Measurements from ENCODE around the gene IL17C.

IL17C gene

GRCh38 chr16:88629835-88630234 is 8.5 kb upstream of the IL17C start:
- DNase-seq = no peak

- no peak for DNase-seq
These were observed 7.9 kb upstream of the IL17C start for GRCh38 chr16:88630433-88630832.

- no peak for DNase-seq
These were observed 7.4 kb upstream of the IL17C start for GRCh38 chr16:88630941-88631340.

GRCh38 chr16:88631384-88631783 is 7.0 kb upstream of the IL17C start:
- DNase-seq = no peak

- no peak for DNase-seq
These were observed 6.3 kb upstream of the IL17C start for GRCh38 chr16:88631920-88632586.

GRCh38 chr16:88632587-88632930 is 5.8 kb upstream of the IL17C start:
- no peak for DNase-seq

GRCh38 chr16:88633684-88634140 is 4.7 kb upstream of the IL17C start:
- no peak for DNase-seq

GRCh38 chr16:88634141-88634993 is 4.0 kb upstream of the IL17C start:
- DNase-seq = no peak

- DNase-seq = no peak
These were observed 3.2 kb upstream of the IL17C start for GRCh38 chr16:88634994-88635670.

GRCh38 chr16:88635671-88636319 is 2.6 kb upstream of the IL17C start:
- no peak for DNase-seq

GRCh38 chr16:88636488-88637265 is 1.7 kb upstream of the IL17C start:
- no peak for DNase-seq

- DNase-seq = no peak
These were observed 1.1 kb downstream of the IL17C start for GRCh38 chr16:88639231-88640038.

- no peak for DNase-seq
These were observed 1.7 kb downstream of the IL17C start for GRCh38 chr16:88640039-88640495.

GRCh38 chr16:88640498-88641247 is 2.3 kb downstream of the IL17C start:
- no peak for DNase-seq

- no peak for DNase-seq
These were observed 4.7 kb downstream of the IL17C start for GRCh38 chr16:88642881-88643643.

- DNase-seq = no peak
These were observed 5.2 kb downstream of the IL17C start for GRCh38 chr16:88643644-88643932.

- DNase-seq = no peak
These were observed 7.1 kb downstream of the IL17C start for GRCh38 chr16:88645455-88645854.

- DNase-seq = no peak
These were observed 7.6 kb downstream of the IL17C start for GRCh38 chr16:88645941-88646340.

GRCh38 chr16:88646345-88647034 is 8.1 kb downstream of the IL17C start:
- no peak for DNase-seq

All from NCI-H1092 (cell line).